TTC549 (cell line): ENCODE results near the gene ARFGAP1.

ENCODE experiments used
- FAIRE-seq: peaks from 2 replicates; lab custom pipeline; 2012; peaks lifted over from hg19 to GRCh38; lab: Jason Lieb, UNC

ARFGAP1 gene

DNA sequence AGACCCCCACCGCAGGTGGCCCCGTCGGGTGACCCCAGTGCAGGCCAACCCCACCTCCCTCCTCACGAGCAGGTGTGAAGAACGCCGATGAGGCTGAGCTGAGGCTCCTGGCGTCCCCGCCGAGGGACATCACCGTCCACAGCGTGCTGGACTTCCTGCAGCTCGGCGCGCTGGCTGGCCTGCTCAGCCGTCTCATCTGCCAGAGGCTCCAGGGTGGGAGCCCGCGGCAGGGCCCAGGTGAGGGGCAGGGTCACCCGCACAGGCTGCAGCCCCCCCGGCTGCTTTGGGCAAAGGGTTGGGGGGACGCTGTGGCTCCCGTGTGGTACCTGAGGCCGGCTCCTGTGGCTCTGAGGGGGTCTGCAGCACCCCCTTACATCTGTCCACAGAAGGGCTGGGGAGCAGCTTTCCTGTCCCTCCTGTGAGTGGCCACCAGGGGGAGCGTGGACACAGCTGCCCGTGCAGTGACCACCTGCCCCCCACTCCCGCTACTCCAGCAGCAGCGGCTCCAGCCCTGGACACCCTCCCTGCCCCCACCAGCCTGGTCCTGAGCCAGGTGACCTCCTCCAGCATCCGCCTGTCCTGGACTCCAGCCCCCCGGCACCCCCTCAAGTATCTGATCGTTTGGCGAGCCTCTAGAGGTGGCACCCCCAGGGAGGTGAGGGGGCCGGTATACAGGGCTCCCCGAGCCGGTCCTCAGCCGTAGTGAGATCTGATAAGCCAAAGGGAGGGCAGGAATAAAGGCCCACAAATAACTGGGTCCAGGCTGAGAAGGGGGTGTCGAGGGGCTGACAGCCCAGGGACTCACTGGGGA, 36.9 kb downstream of the ARFGAP1 start:
- FAIRE-seq: no peak

DNA sequence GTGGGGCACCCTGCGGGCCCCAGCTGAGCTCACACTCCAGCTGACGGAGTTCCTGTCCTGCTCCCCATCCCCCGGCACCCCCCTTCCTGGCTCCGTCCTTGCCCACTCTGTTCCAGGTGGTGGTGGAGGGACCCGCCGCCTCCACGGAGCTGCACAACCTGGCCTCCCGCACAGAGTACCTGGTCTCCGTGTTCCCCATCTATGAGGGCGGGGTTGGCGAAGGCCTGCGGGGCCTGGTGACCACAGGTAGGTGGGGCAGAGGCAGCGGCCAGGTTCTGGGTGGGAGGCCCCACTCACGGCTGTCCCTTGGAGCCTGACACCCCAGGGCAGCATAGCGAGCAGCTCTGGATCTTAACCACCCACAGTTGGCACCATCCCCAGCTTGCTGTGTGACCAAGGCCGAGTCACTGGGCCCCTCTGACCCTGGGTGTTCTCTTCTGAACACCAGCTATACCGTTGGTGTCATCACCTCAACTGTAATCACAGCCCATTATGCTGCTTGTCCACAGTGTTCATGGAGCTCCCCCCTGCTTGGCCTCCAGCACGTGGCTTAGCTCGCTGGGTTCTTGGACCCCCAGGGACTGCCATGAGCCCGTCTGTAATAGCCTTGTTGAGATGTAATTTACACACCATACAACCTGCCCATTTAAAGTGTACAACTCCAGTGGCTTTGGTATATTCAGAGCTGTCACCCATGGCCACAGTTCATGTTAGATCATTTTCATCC, 37.8 kb downstream of the ARFGAP1 start:
- no peak for FAIRE-seq

DNA sequence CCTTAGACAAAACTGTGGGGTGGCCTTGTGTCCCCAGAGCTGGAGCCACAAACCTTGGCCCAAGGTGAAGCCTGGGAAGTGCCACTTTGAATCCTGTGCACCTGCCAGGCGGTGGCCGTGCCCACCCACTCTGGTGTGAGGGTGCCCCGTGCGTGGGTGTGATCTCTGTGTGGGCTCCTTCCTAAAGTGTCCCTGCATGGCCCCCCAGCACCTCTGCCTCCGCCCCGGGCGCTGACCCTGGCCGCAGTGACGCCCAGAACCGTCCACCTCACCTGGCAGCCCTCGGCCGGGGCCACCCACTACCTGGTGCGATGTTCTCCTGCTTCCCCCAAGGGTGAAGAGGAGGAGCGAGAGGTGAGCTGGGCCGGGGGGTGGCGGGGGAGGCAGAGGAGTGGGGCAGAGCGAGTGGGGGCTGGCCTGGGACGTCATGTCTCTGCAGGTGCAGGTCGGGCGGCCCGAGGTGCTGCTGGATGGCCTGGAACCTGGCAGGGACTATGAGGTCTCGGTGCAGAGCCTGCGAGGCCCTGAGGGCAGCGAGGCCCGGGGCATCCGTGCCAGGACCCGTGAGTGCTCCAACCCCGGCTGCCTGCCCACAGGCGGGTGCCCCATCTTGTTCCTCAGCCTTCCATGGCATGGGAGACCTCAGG, 38.7 kb downstream of the ARFGAP1 start:
- no peak for FAIRE-seq

DNA sequence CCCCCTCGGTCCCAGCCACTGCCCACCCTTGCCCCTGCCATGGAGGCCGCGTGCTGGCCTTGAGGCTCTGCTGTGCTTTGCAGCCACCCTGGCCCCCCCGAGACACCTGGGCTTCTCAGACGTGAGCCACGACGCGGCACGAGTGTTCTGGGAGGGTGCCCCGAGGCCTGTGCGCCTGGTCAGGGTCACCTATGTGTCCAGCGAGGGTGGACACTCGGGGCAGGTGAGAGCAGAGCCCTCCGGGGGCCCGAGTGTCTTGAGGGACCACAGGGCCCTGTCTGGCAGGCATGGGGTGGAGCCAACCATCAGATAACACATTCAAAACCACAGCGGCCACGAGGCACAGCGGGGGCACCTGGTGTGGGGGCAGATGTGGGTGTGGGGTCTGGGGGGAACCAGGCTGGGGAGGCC, 39.2 kb downstream of the ARFGAP1 start:
- no peak for FAIRE-seq

DNA sequence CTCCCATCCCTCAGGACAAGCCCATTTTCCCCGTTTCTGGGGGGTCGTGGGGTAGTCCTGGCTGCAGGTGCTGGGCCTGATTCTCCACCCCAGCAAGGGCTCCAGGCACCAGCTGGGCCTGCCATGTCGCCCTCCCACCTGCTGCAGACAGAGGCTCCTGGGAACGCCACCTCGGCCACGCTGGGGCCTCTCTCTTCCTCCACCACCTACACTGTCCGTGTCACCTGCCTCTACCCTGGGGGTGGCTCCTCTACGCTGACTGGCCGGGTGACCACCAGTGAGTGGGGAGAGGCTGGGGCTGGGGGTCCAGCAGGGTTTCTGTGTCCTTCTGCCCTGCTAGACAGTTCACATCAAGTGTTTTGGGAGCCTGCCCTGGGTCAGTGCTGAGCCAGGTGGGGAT, 39.7 kb downstream of the ARFGAP1 start:
- FAIRE-seq: no peak

DNA sequence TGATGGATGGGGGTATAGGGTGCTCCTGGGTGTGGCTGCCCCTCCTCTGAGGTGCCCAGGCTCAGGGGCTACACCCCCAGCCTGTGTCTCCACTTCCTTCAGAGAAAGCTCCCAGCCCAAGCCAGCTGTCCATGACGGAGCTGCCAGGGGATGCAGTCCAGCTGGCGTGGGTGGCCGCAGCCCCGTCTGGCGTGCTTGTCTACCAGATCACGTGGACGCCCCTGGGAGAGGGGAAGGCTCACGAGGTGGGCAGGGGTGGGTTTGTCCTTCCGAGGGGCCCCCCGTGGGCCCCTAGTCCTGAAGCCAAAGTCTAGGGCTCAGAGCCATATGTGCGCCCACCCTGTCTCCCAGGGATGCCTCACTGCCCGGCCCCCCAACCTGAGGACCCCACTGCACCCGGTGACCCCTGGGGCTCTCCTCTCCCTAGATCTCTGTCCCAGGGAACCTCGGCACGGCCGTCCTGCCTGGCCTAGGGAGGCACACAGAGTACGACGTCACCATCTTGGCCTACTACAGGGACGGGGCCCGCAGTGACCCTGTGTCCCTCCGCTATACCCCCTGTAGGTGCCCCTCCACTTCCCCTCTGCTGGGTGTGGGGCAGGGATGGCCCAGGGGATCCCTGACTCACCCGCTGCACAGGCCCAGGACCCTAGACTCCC, 40.2 kb downstream of the ARFGAP1 start:
- no peak for FAIRE-seq

DNA sequence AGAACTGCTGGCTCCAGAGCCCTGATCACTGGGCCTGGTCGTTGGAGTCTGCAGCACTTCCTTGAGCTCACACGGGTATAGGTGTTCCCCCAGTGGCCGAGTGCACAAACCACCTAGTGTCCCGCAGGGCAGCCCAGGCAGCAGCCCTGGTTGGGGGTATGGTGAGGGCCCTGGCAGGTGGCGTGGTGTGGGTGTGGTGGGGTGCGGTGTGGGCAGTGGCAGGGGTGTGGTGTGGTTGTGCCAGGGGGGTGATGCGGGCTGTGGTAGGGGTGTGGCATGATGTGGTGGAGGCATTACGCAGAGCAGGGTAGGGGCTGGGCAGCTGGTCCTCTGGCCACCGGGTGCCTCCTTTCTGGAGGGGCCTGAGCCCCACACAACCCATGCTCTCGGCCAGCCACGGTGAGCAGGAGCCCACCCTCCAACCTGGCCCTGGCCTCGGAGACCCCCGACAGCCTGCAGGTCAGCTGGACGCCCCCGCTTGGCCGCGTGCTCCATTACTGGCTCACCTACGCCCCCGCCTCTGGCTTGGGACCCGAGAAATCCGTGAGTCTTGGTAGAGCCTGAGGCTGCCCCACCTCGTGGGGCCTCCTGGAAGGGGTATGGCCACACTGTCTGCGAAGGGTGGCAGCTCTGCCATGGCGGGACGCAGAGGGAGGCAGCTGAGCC, 40.9 kb downstream of the ARFGAP1 start:
- no peak for FAIRE-seq

DNA sequence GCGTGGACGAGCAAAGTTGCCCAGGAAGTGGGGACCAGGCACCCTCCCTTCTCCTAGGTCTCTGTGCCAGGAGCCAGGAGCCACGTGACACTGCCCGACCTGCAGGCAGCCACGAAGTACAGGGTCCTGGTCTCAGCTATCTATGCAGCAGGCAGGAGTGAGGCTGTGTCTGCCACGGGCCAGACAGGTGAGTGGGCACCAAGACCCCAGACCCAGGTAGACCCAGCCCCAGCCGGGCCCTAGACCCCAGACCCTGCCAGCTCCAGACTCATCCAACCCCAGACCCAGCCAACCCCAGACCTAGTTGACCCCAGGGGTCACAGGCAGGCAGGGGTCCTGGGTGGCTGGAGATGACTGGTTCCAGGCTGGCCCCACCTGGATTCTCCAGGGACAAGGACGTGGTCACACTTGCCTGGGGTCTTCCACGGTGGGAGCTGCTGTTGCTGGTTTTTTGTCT, 41.4 kb downstream of the ARFGAP1 start:
- FAIRE-seq: no peak

DNA sequence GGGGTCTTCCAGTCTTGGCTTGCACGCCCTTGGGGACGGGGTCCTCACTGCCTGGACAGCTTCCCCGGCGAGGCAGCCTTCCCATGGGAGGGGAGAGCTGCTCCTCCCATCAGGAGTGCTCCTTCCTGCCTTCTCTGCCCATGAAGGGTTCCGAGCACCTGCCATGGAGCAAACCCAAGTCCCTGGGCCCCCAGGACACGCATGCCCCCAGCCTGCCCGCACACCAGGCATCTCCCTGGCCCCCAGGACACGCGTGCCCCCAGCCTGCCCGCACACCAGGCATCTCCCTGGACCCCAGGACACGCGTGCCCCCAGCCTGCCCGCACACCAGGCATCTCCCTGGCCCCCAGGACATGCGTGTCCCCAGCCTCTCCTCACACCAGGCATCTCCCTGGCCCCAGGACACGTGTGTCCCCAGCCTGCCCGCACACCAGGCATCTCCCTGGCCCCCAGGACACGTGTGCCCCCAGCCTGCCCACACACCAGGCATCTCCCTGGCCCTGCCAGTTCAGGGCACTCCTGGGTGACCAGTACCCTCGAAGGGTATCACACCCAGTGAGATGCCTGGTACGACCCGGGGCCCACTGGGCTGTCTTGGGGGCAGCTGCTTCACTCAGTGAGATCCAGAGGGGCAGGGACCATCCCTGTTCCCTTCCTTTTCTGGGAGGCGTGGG, 42.1 kb downstream of the ARFGAP1 start:
- FAIRE-seq: no peak

DNA sequence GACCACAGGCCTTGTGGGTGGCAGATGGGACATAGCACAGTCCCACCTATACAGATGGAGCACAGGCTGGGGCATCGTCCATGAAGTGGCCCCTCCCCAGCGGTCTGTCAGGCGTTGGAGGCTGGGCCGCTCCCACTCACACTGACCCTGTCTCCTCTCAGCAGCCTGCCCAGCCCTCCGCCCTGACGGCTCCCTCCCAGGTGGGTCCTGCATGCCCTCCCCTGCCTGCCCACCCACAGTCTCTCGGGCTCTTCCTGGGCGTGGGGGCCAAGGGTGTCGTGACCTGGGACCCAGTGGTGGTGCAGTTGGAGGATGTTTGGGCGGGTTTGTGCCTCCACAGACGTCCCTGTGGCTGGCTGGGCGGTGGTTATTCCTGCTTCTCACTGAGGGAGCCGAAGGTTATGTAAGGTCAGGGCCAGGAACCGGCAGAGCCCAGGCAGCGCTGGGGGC, 42.7 kb downstream of the ARFGAP1 start:
- FAIRE-seq: no peak

DNA sequence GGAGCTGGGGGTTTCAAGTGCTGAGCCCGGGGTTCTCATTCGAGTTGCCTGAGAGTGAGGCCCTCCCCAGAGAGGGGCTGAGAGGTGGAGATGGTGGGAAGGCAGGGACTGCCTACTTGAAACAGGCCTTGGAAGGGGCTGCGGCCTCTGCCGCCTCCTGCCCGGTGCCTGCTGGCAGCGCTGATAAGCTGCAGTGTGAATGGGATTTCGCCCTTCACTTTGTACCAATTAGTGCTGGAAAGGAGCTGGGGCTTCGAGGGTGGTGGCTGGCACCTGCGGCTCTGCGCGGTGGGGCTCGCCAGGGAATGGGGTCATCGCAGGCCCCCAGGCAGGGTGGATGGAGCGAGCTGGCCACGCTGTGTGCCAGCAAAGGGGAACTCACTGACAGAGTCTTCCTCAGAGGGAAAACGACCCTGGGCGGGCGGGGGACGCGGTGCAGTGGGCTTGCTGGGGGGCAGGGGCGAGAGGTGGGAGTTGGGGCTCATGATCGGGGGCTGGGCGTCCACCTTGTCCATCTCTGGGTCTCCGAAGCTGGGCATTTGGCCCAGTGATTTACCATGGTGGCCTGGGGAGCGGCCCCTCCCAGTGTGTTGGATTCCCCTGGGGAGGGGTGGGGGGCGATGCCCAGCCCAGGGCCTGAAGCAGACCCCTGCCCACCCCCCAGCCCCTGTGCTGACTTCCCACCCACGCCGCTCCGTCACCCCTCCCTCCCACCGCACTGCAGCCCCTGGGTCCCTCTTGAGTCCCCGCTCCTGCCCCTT, 43.3 kb downstream of the ARFGAP1 start:
- FAIRE-seq: no peak

DNA sequence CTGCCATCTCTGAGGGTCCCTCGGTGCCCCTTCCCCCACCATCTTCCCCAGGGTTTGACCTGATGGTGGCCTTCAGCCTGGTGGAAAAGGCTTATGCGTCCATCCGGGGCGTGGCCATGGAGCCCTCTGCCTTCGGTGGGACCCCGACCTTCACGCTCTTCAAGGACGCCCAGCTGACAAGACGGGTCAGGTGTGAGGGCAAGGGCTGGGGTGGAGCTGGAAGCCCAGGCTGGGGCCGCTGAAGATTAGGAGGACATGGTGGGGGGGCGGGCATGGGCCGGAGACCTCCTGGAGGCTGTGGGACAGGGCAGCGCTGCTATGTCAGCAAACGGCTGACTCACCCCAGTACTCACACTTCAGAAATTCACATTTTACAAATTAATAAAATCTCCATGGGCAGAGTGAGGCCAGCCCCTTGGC, 43.9 kb downstream of the ARFGAP1 start:
- FAIRE-seq: no peak

DNA sequence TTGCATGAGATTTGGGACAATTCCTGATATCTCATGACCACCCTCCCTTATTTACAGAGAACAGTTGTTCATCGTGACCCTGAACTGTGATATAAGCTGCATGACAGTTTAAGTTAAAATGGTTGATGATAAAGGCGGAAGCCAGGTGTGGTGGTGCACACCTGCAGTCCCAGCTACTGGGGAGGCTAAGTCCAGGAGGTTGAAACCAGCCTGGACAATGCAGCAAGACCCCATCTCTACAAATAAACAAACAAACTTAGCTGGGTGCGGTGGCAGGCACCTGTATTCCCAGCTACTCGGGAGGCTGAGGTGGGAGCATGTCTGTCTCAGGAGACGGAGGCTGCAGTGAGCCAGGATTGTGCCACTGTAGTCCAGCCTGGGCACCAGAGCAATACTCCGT, 44.4 kb downstream of the ARFGAP1 start:
- no peak for FAIRE-seq

DNA sequence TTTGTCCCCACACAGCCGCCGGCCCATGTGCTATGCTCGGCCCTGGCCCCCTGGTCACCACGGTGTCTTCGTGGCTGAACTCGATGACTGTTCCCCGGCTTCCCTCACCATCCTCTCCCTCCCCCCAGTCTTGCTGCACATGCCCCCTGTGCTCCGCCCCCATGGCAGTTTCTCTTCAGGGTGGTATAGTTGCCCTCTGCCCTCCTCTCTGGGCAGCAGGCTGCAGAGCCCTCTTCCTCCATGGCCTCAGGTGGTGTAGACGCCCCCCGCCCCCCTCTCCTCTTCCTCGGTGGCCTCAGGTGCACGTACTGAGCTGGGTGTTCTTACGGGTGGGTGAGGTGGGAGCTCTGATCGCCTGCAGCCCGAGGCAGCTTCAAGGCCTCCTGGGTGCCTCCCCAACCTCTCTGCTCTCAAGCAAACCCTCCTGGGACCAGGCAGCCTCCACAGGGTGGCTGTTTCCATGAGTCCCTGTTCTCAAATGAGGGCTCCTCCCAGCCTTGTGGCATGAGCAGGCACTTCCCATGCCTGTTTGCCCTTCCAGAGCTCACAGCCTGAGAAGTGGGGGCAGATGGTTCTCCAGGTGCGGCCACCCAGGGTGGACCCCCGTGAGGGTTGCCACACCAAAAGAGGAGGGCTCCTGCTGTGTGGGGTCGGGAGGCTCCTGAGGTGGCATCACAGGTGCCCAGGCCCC, 45.1 kb downstream of the ARFGAP1 start:
- no peak for FAIRE-seq

DNA sequence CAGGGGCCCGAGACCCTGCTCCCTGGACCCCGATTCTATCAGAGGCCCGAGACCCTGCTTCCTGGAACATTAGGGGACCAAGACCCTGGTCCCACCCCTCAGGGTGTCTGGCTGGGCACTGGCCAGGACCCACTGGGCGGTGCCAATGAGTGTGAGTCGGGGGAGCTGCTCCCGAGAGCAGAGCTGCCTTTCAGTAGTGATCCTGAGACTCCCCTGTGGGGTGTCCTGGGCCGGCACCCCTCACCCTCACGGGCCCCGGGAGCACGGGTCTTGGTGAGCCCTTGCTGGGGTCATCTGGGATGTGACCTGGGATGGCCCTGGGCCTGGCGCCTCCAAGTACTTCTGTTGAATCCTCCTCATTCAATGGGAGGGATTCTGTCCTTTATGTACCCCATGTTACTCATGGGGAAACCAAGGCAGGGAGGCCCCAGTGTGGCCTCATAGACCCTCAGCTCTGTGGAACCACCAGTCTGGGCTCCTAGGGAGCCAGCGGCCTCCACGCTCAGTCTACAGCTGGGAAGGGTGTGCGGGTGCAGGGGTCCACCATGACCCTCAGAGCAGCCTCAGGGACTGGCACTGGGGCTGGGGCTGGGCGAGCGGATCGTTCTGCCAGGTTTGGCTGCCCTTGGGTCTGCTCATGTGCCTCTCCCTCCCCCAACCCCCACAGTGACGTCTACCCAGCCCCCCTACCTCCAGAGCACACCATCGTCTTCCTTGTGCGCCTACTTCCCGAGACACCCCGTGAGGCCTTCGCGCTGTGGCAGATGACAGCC, 46.0 kb downstream of the ARFGAP1 start:
- FAIRE-seq: no peak

DNA sequence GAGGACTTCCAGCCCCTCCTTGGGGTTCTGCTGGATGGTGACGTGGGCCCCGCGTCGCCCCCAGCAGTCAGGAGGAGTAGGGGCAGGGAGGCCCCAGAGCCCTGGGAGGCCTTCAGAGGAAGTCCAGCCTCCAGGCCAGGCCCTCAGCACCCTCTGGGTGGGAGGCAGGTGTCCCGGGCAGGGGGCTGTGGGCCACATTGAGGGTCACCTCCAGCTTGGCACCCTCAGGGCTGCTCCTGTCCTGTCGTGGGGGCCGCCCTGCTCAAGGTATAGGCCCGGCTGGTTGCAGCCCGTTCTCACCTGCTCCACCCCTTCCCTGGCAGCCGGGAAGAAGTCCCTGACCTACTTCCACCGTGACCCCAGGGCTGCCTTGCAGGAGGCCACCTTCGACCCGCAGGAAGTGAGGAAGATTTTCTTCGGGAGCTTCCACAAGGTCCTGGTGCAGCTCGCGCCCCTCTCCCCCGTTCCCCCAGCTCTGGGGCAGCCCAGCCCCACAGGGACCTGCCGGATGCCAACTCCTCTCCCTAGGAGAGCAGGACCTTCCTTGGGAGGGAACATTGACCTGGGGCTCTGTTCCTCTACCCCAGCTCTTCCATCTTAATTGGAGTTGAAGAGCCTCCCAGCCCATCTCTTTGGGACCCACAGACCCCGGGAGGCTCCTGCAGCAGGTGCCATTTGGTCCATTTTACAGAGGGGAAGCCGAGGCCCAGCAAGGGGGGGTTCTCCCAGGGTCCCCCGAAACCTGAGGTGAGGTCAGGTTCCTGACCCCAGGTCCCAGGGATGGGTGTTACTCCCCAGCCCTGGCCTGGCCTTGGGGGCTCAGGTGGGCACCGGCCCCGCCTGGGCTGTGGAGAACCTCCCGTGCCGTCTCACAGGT, 46.8 kb downstream of the ARFGAP1 start:
- no peak for FAIRE-seq

DNA sequence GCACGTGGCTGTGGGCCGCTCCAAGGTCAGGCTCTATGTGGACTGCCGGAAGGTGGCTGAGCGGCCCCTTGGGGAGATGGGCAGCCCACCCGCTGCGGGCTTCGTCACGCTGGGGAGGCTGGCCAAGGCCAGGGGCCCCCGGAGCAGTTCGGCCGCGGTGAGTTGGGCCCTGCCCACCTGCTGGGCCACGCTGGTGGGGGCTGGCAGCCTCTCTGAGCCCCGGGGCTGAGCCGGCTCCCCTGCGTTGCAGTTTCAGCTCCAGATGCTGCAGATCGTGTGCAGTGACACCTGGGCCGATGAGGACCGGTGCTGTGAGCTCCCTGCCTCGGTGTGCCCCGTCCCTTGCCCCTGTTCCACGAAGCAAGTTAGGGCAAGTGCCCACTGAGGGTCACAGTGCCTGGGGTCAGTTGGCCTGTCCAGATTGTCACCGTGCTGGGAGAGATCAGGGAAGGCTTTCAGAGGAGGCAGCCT, 47.5 kb downstream of the ARFGAP1 start:
- FAIRE-seq: no peak

DNA sequence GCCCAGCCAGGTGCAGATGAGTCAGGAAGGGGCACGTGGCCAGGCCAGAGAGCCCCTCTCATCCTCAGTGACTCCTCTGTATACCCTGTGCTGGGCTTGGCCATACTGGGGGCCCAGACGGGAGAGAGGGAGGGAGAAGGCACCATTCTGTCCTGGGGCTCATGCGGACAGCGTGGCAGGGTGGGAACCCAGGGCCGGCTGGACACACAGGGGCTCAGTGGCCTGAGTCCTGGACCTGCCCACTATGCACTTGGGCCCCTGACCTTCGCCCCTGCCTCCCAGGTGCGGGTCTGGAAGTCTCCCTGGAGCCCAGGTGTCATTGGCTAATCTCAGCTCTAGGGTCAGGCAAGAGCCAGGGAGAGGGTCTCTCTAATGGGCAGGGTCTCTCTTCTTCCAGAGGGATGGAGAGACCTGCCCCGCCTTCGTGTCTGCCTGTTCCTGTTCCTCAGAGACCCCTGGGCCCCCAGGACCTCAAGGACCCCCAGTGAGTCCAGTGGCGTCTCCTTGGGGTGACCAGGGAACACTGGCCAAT, 48.1 kb downstream of the ARFGAP1 start:
- FAIRE-seq: no peak
